Epithelial cell of proximal tubule (primary cell): Measurements from ENCODE around the gene ZCCHC8. TPM values are rescaled to one million over a fixed set of nuclear protein-coding genes. Genes with fewer than 3 reads are reported as not detected.
"Not testable (repeated sequence)": the region's sequence is repeated elsewhere in the genome, so short reads cannot be mapped to it uniquely, and the experiment has no call there.

Experiments used
- DNase-seq: peaks from one replicate; pipeline ENCODE4 v3.0.0-alpha.2; 2011; ENCODE audit warnings: low read depth
- H3K4me3 ChIP-seq: 2 replicates; pipeline ENCODE4 v1.5.1; 2011; ENCODE audit warnings: low read depth, mild to moderate bottlenecking, low read length
- total RNA-seq: library from RNA; depleted of rRNA; stranded (reverse); fragments of >200 nt; gene quantifications from 2 replicates; pipeline ENCODE4 v1.2.3, GENCODE V29; 2015
- TF ChIP-seq, protein P1 (sequence below): conservative IDR thresholded peaks from 2 replicates; pipeline ENCODE4 v1.5.1; 2012; ENCODE audit warnings: low read depth, mild to moderate bottlenecking, low read length

ZCCHC8 gene
- total RNA-seq, 1 donor from 2014 or later, result 25.0 TPM

GRCh38 chr12:122467983-122468382 lies 32.7 kb downstream of the ZCCHC8 start:
- DNase-seq, result no peak
- TF ChIP-seq, protein P1, sequence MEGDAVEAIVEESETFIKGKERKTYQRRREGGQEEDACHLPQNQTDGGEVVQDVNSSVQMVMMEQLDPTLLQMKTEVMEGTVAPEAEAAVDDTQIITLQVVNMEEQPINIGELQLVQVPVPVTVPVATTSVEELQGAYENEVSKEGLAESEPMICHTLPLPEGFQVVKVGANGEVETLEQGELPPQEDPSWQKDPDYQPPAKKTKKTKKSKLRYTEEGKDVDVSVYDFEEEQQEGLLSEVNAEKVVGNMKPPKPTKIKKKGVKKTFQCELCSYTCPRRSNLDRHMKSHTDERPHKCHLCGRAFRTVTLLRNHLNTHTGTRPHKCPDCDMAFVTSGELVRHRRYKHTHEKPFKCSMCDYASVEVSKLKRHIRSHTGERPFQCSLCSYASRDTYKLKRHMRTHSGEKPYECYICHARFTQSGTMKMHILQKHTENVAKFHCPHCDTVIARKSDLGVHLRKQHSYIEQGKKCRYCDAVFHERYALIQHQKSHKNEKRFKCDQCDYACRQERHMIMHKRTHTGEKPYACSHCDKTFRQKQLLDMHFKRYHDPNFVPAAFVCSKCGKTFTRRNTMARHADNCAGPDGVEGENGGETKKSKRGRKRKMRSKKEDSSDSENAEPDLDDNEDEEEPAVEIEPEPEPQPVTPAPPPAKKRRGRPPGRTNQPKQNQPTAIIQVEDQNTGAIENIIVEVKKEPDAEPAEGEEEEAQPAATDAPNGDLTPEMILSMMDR, result no peak
- H3K4me3 ChIP-seq, result no peak overlapping the region

- DNase-seq, result peak; percentile 96
- not testable (repeated sequence) for H3K4me3 ChIP-seq
Observed at GRCh38 chr12:122464317-122465042, 36.3 kb downstream of the ZCCHC8 start.

DNA sequence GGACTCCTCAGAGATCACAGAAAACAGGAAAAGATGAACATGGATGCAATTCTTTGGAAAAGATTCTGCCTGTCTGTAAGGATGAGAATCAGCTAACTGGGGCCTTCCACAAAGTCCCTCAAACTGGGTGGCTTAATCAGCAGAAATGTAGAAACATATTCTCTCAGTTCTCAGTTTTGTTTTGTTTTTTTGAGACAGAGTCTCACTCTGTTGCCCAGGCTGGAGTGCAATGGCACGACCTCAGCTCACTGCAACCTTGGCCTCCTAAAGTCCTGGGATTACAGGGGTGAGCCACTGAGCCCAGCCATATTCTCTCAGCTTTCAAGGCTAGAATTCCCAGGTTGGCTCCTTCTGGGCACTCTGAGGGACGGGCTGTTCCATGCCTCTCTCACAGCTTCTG lies 40.1 kb downstream of the ZCCHC8 start:
- no peak for DNase-seq
- H3K4me3 ChIP-seq, result no peak overlapping the region
- TF ChIP-seq, protein P1, result no peak

- TF ChIP-seq, protein P1, result no peak
- DNase-seq, result no peak
- H3K4me3 ChIP-seq, result no peak overlapping the region
Observed at GRCh38 chr12:122460061-122460460, 40.7 kb downstream of the ZCCHC8 start.

GRCh38 chr12:122459211-122459610 lies 41.5 kb downstream of the ZCCHC8 start:
- no peak overlapping the region for H3K4me3 ChIP-seq
- DNase-seq, result peak; percentile 40
- TF ChIP-seq, protein P1, result no peak

- no peak for DNase-seq
- TF ChIP-seq, protein P1, result no peak
Observed at GRCh38 chr12:122458105-122459035, 42.4 kb downstream of the ZCCHC8 start.

GRCh38 chr12:122457627-122458026 lies 43.1 kb downstream of the ZCCHC8 start:
- H3K4me3 ChIP-seq, result no peak overlapping the region
- no peak for DNase-seq
- TF ChIP-seq, protein P1, result no peak

More at GRCh38 chr12:122458105-122459035, 42.4 kb downstream of the ZCCHC8 start:
- no peak overlapping the region for H3K4me3 ChIP-seq
